CD14-positive monocyte (primary cell): ENCODE results near the gene NPTX2. TPM values are rescaled to one million over a fixed set of nuclear protein-coding genes. Genes with fewer than 3 reads are reported as not detected.

Source experiments
- DNase-seq, 3 donors: peaks; one replicate each; pipeline ENCODE4 v3.0.0-alpha.2; 2011 to 2022
- H2AFZ ChIP-seq: 2 replicates; pipeline ENCODE4 v1.6.0; 2012; ENCODE audit warnings: mild to moderate bottlenecking, low read depth, low read length, inconsistent platforms; ENCODE audit not compliant: insufficient read depth, poor library complexity, severe bottlenecking
- H3K27ac ChIP-seq, 2 donors: 1 replicate in 1 of 2; 2 replicates in 1 of 2; pipeline ENCODE4 v1.5.1; 2012 to 2013; ENCODE audit warnings: low read length in 2 of 2, control low read depth in 1 of 2, inconsistent platforms in 1 of 2, low read depth in 1 of 2, mild to moderate bottlenecking in 1 of 2
- H3K27me3 ChIP-seq, 2 donors: one replicate each; pipeline versions ENCODE4 v1.6.0 to v1.6.1; 2011 to 2013; ENCODE audit warnings: low read length in 2 of 2; ENCODE audit not compliant: control insufficient read depth in 2 of 2, insufficient read depth in 2 of 2
- H3K36me3 ChIP-seq, 2 donors: replicated peaks in 1 of 2; 1 replicate in 1 of 2; 2 replicates in 1 of 2; pipeline versions ENCODE4 v1.5.1 to v1.6.1; 2012 to 2013; ENCODE audit warnings: low read length in 2 of 2, control low read depth in 1 of 2, inconsistent platforms in 1 of 2, mild to moderate bottlenecking in 1 of 2; ENCODE audit not compliant: insufficient read depth in 2 of 2, control insufficient read depth in 1 of 2
- H3K4me1 ChIP-seq, 2 donors: 1 replicate in 1 of 2; 2 replicates in 1 of 2; pipeline versions ENCODE4 v1.5.1 to v1.6.1; 2012 to 2013; ENCODE audit warnings: low read length in 2 of 2, control low read depth in 1 of 2, inconsistent platforms in 1 of 2, mild to moderate bottlenecking in 1 of 2, moderate library complexity in 1 of 2; ENCODE audit not compliant: insufficient read depth in 2 of 2, control insufficient read depth in 1 of 2
- H3K4me2 ChIP-seq: replicated peaks from 2 replicates; pipeline ENCODE3; 2012; ENCODE audit warnings: low read length, moderate library complexity, mild to moderate bottlenecking; ENCODE audit not compliant: poor library complexity, severe bottlenecking; ENCODE audit errors: extremely low read depth
- H3K4me3 ChIP-seq, 3 experiments: fragments of 200-600 bp in 1 of 3; sonication (generic) in 1 of 3; replicated peaks in 1 of 3; 1 replicate in 2 of 3; 2 replicates in 1 of 3; pipeline ENCODE4 v1.5.1; 2011 to 2013; ENCODE audit warnings: low read length in 3 of 3, mild to moderate bottlenecking in 3 of 3, control low read depth in 2 of 3, low read depth in 2 of 3, inconsistent platforms in 1 of 3, moderate library complexity in 1 of 3
- H3K79me2 ChIP-seq: 2 replicates; pipeline ENCODE4 v1.6.0; 2012; ENCODE audit warnings: mild to moderate bottlenecking, control low read depth, inconsistent platforms, low read length, moderate library complexity; ENCODE audit not compliant: insufficient read depth
- H3K9ac ChIP-seq: 2 replicates; pipeline ENCODE4 v1.6.0; 2017; ENCODE audit warnings: low read length, mild to moderate bottlenecking; ENCODE audit not compliant: insufficient read depth, poor library complexity, severe bottlenecking
- H3K9me3 ChIP-seq, 2 donors: replicated peaks in 1 of 2; 1 replicate in 1 of 2; 2 replicates in 1 of 2; pipeline versions ENCODE4 v1.5.1 to v1.6.1; 2012 to 2013; ENCODE audit warnings: low read length in 2 of 2, control low read depth in 1 of 2; ENCODE audit not compliant: control insufficient read depth in 1 of 2, insufficient read depth in 1 of 2
- H4K20me1 ChIP-seq: 2 replicates; pipeline ENCODE4 v1.6.0; 2012; ENCODE audit warnings: mild to moderate bottlenecking, low read length, control low read depth, moderate library complexity; ENCODE audit not compliant: insufficient read depth
- H3K27ac Mint-ChIP-seq, 7 donors: one replicate each; pipeline ENCODE4 v1.8.0; 2020; ENCODE audit warnings: mild to moderate bottlenecking in 7 of 7, mixed read lengths in 7 of 7, moderate library complexity in 6 of 7, inconsistent platforms in 2 of 7
- H3K27me3 Mint-ChIP-seq, 3 donors: one replicate each; pipeline ENCODE4 v1.8.0; 2021 to 2022; ENCODE audit warnings: low read depth in 3 of 3, mild to moderate bottlenecking in 3 of 3, mixed read lengths in 3 of 3, moderate library complexity in 3 of 3, inconsistent platforms in 1 of 3
- H3K36me3 Mint-ChIP-seq, 2 donors: one replicate each; pipeline ENCODE4 v1.8.0; 2020; ENCODE audit warnings: mixed read lengths in 2 of 2, inconsistent platforms in 1 of 2, mild to moderate bottlenecking in 1 of 2
- H3K4me1 Mint-ChIP-seq: one replicate; pipeline ENCODE4 v1.8.0; 2020; ENCODE audit warnings: mild to moderate bottlenecking, mixed read lengths
- H3K4me3 Mint-ChIP-seq, 2 donors: one replicate each; pipeline ENCODE4 v1.8.0; 2020; ENCODE audit warnings: mild to moderate bottlenecking in 2 of 2, mixed read lengths in 2 of 2, moderate library complexity in 1 of 2
- H3K9me3 Mint-ChIP-seq, 7 donors: one replicate each; pipeline ENCODE4 v1.8.0; 2020 to 2022; ENCODE audit warnings: mixed read lengths in 7 of 7, mild to moderate bottlenecking in 6 of 7, moderate library complexity in 6 of 7, inconsistent platforms in 2 of 7
- WGBS: methylation state at CpG from one replicate; pipeline ENCODE4 v1.1.5; 2013; ENCODE audit warnings: missing lambda C conversion rate; ENCODE audit not compliant: insufficient coverage; 5-methylcytosine and 5-hydroxymethylcytosine counted together
- intact Hi-C, 2 donors: fragments of 100-400 bp; cut with micrococcal nuclease; formaldehyde crosslinking; loops; one replicate each; pipeline versions ENCODE4 v1.15.0 to v1.15.1; 2023
- polyA plus RNA-seq, 3 donors: library from polyadenylated mRNA; depleted of rRNA in 1 of 3; unstranded in 2 of 3; stranded (reverse) in 1 of 3; fragments of 300-500 nt in 2 of 3; fragments of >200 nt in 1 of 3; fragmentation: Illumina TruSeq in 2 of 3; gene quantifications; 1 replicate in 2 of 3; 2 replicates in 1 of 3; pipeline ENCODE4 v1.2.3, GENCODE V29; 2012 to 2021
- TF ChIP-seq, protein P1 (sequence below): fragments of 200-600 bp; IDR thresholded peaks from one replicate; pipeline ENCODE4 v1.8.0; 2022; ENCODE audit warnings: antibody characterized with exemption, mild to moderate bottlenecking

Gene NPTX2
- polyA plus RNA-seq, 3 donors, result not detected

GRCh38 chr7:98622926-98623325 is 5.8 kb downstream of the NPTX2 start:
- Histone ChIP-seq H3K4me2 (no peak overlapping the region), H3K79me2 (no peaks in the 10 kb centered on the region), H3K27ac (no peak overlapping the region), H3K27me3 (peaks cover 10 to 35% of the 10 kb centered on the region in 2 donors), H2AFZ (no peak overlapping the region), H3K9ac (no peak overlapping the region), H3K9me3 (no peaks in the 10 kb centered on the region), H3K4me1 (no peaks in the 10 kb centered on the region), H3K36me3 (no peaks in the 10 kb centered on the region), H3K4me3 (no peak overlapping the region), H4K20me1 (no peaks in the 10 kb centered on the region)
- no peaks in the 10 kb centered on the region for H3K36me3 Mint-ChIP-seq
- TF ChIP-seq, protein P1, sequence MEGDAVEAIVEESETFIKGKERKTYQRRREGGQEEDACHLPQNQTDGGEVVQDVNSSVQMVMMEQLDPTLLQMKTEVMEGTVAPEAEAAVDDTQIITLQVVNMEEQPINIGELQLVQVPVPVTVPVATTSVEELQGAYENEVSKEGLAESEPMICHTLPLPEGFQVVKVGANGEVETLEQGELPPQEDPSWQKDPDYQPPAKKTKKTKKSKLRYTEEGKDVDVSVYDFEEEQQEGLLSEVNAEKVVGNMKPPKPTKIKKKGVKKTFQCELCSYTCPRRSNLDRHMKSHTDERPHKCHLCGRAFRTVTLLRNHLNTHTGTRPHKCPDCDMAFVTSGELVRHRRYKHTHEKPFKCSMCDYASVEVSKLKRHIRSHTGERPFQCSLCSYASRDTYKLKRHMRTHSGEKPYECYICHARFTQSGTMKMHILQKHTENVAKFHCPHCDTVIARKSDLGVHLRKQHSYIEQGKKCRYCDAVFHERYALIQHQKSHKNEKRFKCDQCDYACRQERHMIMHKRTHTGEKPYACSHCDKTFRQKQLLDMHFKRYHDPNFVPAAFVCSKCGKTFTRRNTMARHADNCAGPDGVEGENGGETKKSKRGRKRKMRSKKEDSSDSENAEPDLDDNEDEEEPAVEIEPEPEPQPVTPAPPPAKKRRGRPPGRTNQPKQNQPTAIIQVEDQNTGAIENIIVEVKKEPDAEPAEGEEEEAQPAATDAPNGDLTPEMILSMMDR, result no peak
- WGBS, result 95% methylated on average over 9 of the region's 9 CpGs
- H3K27me3 Mint-ChIP-seq, result peaks cover 29 to 42% (median 32%) of the 10 kb centered on the region in 3 donors
- intact Hi-C loops, result no loop called here
- no peak overlapping the region for H3K27ac Mint-ChIP-seq
- H3K4me3 Mint-ChIP-seq, result no peak overlapping the region
- peaks cover 0 to 8% (median 3%) of the 10 kb centered on the region in 7 donors for H3K9me3 Mint-ChIP-seq
- no peak for DNase-seq
- H3K4me1 Mint-ChIP-seq, result peaks cover 7% of the 10 kb centered on the region

- no peak for DNase-seq
- TF ChIP-seq, protein P1, result no peak
- H3K9me3 Mint-ChIP-seq, result peaks cover 0 to 1% (median 0%) of the 10 kb centered on the region in 7 donors
- 92% methylated on average over 17 of the region's 28 CpGs for WGBS
- no peaks in the 10 kb centered on the region for H3K36me3 ChIP-seq
- H3K79me2 ChIP-seq, result no peaks in the 10 kb centered on the region
- H3K27ac Mint-ChIP-seq, result no peak overlapping the region
- H2AFZ ChIP-seq, result no peak overlapping the region
- H3K4me1 Mint-ChIP-seq, result peaks cover under 1% of the 10 kb centered on the region
- H3K27me3 Mint-ChIP-seq, result peaks cover 18 to 35% (median 24%) of the 10 kb centered on the region in 3 donors
- peaks cover 2 to 21% of the 10 kb centered on the region in 2 donors for H3K27me3 ChIP-seq
- no peaks in the 10 kb centered on the region for H3K36me3 Mint-ChIP-seq
- no peak overlapping the region for H3K9ac ChIP-seq
- H3K9me3 ChIP-seq, result no peaks in the 10 kb centered on the region
- no peak overlapping the region for H3K27ac ChIP-seq
- H4K20me1 ChIP-seq, result no peaks in the 10 kb centered on the region
- no peaks in the 10 kb centered on the region for H3K4me1 ChIP-seq
- intact Hi-C loops, result no loop called here
- no peak overlapping the region for H3K4me3 Mint-ChIP-seq
- H3K4me2 ChIP-seq, result no peak overlapping the region
- no peak overlapping the region for H3K4me3 ChIP-seq
These were observed 7.8 kb downstream of the NPTX2 start for GRCh38 chr7:98624846-98625420.
